Activated T-helper 9 cell treated with anti-CD3 and anti-CD28 coated beads, Interleukin-2, amount 50 U/mL, for 16 hours (primary cell): ENCODE results near the gene MEF2A.
"Not testable (repeated sequence)": the region's sequence is repeated elsewhere in the genome, so short reads cannot be mapped to it uniquely, and the experiment has no call there.

Source experiments
- DNase-seq: peaks from one replicate; pipeline ENCODE4 v3.0.0-alpha.2; 2020; ENCODE audit warnings: low read depth

Gene MEF2A

DNA sequence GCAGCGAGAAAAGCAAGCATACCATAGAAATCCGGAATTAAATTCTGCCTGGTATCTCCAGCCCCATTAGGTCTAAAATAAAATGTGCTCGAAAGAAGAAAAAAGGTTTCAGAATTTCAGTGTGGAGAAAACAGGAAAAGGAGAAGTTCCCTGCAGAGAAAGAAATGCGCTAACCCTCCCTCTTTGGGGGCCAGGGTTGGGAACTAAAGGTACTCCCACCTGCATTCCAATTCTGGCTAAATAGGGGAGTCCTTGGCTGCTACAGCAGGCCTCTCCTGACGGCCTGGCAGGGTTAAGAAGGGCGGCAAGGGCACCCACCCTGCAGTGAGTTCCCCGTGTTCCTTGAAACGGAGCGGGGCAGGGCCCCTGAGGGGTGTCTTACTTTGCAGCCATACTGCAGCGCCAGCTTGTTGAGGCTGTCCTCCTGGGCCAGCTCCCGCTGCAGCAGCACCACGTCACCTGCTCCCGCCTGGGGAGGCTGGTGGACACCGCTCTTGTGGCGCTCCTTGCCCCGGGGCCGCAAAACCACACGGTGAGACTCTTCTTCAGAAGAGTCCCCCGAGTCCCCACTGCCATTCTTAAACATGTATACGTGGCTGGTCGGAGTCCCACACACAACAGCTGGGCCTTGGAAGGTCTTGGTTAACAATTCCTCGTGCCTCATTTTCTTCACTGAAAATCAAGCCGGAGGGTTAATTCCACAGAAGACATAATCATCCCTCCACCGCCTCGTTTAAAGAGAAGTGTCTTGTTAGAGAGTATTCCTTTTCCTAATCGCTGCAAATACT, 165.7 kb downstream of the MEF2A start:
- DNase-seq: no peak

DNA sequence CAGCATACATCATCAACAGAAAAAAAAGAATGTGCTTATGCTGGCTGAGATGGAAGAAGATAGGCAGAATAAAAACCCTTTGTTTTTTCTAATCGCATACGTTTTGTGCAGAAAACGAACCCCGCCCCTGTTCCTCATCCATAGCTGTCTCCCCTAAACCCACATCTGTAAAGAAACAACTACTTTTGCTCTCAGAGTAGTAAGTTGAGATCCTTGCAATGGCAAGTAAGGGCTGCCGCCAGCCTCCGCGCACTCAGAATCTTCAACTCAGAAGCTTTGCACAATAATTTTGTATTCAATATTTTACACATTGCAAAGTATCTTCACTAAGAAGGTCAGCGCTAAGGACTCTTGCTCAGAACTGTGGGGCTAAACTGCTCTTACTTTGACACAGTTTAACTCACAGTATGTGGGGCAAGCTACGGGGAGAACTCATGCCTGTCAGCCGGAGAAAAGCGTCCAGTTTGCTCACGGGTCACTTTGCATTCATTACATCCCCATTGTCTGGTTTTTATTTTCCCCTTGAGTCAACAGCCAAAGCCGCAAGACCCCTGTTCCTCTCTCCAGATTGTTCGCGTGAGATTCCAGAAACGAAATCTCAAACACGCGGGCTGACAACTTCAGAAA, 166.5 kb downstream of the MEF2A start:
- DNase-seq: no peak

DNA sequence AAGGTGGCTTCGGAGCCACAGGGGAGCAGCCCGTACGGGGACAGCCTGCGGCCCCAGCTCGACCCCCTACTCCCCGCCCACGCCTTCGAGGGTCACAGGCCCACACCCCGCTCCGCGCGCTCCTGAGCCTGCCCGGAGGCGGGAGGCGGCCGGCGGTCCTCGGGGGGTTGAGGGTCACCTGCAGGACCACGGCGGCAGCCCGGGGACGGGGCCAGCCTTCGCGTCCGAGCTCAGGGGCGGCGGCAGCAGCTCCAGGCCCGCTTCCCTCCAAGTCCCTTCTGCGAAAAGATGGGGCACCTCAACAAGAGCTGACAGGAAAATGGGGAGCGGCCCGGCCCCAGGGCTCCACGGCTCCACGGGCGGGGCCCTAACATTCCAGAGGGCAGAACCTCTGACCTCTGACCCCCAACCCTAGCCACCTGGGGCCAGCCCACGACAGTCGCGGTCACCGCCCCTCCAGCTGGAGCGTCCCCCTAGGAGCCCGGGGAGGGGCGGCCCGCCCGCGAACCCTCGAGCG, 167.0 kb downstream of the MEF2A start:
- peak; percentile 7 for DNase-seq

DNA sequence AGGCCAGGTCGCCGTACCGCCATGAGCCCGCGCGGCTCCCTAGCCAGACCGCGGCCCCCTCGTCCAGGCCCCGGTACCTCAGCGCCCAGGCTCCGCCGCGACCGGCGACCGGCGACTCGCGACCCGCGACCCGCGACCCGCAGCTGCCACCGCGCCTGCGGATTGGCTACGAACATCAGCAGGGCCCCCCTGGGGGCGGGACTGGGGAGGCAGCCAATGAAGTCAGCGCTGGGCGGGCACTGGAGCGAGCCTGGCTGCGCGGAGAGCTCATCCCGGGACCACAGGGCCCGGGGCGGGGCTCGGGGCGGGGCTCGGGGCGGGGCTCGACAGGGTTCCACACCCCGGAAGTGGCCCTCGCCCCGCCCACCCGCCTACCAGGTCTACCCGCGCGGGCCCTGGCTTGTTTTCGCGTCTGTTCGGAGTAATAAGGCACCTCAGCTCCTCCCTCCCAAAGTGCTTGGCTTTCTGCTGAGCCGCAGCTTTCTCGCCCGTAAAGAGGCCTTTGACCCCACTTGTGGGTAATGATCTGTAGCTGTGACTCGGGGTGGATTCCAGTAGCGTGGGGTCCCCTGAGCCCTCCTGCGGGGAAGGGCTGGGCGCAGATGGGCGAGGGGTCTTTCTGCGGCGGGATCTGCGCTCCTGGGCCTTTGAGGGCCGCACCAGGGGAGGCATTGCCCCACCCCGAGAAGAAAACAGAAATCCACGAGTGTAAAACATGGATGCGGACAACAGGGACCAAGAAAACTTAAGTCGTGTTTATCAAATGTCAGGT, 167.7 kb downstream of the MEF2A start, which contains the start of gene LYSMD4:
Gene LYSMD4, minus strand, starts transcription at position 170 of the 772 bp plus-strand sequence. CDS start 1,438 bp downstream, outside the sequence.
- DNase-seq: peak; percentile 99

DNA sequence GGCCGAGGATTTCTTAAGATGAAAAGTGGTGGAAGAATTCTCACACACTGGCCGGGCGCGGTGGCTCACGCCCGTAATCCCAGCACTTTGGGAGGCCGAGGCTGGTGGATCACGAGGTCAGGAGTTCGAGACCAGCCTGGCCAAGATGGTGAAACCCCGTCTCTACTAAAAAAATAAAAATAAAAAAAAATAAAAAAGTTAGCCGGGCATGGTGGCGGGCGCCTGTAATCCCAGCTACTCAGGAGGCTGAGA, 168.2 kb downstream of the MEF2A start:
- DNase-seq: not testable (repeated sequence)

DNA sequence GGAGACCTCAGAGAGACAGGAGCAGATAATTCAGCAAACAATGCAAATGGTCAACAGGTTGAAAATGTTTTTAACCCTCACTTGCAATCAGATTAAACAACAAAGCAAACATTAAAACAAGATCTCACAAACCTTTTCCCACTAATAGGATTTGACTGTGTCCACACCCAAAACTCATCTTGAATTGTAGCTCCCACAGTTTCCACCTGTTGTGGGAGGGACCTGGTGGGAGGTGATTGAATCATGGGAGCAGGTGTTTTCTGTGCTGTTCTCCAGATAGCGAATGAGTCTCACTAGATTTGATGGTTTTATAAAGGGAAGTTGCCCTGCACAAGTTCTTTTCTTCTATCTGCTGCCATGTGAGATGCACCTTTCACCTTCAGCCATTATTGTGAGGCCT, 168.8 kb downstream of the MEF2A start:
- DNase-seq: no peak

DNA sequence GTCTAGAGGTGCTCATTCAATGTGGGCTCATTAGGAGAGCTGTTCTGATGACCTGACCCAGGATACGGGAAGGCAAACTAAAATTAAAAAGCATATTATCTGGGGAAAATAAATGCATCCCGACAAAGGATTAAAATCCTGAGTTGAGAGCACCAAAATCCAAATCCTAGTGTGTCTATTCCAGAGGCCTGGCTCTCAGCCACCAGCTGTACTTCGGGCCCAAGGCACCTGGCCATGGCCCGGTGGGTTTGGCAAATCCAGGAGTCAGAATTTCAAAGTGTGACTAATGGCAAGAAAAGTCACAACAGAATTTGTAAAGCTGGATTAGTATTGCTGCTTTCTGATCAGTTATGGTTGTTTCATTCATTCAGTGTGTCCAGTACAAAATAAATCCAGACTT, 170.1 kb downstream of the MEF2A start:
- no peak for DNase-seq

DNA sequence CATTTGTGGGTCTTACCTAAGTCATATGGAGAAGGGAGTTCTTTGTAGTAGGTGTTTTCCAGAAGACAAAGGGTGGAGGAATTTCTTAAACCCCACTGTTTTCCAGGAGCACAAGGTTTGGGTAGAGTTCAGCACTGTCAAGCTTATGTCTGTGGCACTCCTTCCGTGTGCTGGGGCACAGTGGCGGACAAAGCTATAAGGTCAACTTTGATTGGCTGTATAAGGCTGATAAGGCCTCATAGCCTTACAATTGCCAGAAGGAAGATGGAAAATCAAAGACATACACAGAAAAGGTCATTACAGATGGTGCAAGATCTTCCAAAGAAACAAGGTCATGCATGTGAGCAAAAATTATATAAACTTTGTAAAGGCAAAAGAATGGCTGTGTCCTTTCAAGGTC, 170.9 kb downstream of the MEF2A start:
- DNase-seq: no peak

DNA sequence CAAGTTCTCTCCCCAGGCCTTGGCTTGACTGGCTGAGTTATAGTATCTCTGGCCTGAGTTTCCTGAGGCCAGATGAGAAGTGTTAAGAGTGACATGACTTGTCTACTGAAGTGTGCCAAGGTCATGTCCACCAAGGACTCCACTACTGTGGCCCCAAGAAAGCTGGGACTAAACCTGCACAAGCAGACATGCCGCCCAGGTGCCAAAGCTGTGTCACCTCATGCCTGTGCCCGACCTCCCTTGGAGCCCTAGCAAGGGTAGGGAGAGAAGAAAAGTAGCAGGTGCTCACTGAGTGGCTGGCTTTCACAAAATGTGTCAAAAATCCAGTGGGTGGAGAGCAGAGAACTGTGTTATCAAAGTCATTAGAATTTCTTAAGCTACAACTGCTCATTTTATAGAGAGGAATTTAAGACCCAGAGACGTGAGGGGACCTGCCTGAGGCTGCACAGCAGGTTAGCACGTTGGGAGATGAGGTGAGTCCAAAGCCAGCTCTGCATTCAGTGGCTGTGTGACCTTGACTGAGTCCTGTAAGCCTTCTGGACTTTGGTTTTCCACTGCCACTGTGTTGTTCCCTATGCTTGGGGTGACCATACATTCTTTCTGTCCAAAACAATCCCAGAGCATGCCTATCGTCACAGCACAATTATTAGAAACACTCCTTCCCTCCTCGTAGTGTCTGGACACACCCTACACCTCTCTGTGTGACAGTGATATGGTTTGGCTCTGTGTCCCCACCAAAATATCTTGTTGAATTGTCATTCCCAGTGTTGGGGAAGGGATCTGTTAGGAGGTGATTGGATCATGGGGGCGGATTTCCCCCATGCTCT, 172.4 kb downstream of the MEF2A start:
- no peak for DNase-seq

DNA sequence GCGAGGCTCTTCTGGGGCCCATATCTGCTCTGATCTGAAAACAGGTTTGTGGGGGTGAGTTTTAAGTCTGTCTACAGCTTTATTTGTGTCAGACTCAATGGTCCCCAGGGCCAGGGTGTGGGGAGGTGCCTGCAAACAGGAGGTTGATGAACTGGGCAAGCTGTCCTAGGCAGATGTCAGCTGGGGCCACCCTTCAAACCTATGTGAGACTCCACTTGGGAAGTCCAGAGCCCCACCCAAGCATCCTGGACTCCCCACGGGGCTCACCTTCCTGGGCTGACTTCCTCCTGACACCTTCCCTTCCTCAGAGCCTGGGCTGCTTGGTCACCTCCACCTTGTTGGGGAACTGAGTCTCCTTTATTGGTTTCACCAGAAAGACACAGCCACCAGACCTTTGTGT, 176.1 kb downstream of the MEF2A start:
- DNase-seq: no peak

DNA sequence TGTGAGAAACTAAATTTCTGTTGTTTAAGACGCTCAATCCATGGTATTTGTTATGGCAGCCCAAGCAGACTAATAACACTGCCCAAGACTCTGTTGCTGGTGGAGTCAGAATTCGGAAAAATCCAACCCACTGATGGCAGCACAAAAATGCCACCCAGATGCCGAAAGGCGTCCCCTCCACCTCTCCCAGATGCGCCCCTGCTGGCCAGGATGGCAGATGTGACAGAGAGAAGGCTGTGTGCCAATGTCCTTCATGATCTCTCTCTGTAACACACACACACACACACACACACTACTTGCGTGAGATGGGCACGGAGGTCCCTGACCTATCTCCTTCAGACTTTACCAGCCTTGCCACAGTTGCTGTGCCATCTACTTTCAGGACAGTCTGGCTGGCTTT, 178.4 kb downstream of the MEF2A start:
- DNase-seq: no peak

DNA sequence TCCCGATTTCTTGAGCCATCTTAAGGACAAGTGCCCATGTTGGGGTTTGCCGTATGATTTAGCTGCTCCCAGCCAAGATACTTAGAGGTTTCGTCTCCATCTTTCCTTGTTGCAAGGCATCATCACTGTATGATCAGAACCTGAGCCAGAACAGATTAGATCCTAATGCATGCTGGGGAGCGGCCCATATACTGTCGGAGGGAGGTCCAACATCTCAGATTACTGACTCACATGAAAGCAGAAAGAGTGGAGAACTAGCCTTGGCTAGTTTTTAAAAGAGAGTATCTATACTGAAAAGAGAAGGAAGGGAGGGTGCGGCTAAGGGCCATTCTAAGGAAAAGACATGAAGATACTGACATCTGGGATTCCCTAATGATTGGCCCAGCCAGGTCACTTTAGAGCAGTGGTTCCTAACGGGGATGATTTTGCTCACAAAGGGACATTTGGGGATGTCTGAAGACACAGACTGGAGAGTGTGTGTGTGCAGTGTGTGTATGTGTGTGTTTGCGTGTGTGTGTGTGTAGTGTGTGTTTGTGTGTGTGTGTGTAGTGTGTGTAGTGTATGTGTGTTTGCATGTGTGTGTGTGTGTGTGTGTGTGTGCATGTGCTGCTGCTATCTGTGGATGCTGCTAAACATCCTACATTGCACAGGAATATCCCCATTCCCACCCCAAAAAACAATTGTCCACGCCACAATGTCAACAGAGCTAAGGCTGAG, 179.7 kb downstream of the MEF2A start:
- DNase-seq: no peak

DNA sequence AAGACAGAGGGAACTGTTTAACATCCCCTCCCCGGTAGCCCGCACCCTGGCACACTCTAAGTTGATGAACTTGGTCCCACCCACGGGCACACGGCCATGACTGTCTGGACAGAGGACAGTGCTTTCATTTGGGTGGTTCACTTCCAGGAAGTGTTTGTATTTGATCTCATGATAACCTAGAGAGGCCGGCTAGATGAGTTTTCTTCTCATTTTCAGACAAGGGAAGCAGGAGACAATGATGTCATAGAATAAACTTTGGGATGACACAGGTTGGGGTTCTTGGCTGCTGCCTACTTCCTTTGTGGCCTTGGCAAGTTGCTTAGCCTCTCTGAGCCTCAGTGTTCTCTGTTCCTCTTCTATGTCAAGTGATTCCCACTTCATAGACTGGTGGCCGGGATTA, 183.6 kb downstream of the MEF2A start:
- DNase-seq: no peak

DNA sequence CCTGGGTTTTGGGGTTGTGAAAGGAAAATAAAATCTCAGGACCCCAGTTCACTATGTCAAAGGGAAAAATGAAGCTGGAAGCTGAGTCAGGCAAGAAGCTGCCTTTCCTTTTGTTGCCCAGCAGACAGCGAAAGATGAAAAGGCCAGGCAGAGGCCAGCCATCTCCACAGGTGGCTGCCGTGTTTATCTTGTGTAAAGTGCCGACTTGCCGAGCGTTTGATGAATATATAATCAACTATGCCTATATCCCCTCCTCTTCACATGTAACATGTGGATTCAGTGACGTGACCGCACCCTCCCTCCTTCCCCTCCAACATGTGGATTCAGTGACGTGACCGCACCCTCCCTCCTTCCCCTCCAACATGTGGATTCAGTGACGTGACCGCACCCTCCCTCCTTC, 184.5 kb downstream of the MEF2A start:
- DNase-seq: not testable (repeated sequence)

DNA sequence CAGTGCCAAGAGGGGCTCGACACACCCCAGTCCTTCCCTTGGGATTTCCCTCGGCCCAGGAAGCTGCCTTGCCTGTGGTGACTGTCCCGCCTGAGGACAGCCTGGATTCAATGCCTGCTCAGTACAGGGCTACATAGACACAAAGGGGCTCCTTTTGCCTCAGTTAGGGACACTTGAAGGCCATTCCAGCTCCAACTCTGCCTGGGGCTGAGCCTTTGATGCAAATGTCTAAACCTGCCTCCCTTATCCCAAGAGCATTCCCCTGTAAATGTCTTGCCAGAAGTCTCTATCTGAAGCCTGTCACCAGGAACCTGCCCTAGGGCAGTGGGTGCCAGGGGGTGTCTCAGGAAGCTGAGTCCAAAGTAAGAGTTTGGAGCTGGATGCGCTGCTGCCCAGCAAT, 186.8 kb downstream of the MEF2A start:
- no peak for DNase-seq

DNA sequence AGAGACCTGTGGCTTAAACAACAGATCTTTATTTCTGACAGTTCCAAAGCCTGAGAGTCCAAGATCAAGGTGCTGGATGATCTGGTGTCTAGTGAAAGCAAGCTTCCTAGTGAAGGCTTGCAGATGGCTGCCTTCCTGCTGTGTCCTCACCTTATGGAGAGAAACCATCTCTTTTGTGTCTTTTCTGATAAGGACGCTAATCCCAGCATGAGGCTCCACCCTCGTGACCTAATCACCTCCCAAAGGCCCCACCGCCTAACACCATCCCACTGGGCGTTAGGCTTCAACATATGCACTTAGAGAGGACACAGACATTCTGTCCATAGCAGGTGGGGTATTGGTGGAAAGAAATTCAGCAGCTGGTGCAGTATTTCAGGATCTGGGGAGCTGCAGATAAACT, 187.3 kb downstream of the MEF2A start:
- no peak for DNase-seq

DNA sequence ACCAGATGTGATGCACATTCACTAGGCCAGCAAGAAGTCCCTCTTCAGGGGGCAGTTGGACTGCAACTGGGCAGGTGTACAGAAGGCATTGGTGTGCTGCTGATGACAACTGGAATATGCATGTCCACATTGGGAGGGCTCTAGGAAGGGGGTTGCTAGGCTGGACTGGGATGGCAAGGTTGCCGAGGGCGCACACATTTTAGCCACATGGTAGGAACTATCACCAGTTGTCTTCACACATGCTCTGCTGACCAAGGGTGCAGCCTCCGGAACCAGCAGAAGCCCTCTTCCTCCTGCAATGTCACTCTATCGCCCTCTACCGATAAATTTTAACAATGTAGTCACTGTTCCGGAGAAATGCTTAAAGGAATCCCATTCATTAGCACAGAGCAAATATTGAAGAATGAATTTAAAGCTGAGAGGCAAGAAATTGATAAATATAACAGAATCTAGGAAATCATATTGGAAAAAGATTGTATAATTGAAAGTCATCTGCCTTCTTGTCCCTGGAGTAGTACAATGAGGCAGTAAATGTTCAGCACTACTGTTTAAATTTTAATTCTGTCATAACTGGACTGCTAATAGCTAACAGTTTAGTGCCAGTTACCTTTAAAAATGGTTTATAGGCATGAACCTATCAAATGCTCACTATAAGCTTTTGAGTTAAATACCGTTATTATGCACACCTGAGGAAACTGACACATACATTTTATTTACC, 190.1 kb downstream of the MEF2A start:
- DNase-seq: no peak

DNA sequence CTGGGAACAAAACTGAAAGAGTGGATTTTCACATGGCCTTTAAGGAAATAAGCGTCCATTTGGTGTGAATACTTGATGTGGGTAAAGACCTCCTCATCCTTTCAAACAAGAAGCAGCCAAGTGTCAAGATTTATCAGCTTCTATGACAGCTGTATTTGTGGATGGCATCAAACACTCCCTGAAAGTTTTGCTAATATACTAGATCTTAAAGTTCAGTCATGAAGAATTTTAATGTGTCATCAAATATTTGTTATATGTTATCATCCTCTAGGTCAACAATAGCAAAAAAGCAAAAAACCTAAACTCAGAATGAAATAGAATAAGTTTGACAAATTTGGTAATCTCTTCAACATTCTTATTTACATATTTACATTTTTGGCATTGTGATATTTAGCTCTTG, 196.5 kb downstream of the MEF2A start:
- no peak for DNase-seq

DNA sequence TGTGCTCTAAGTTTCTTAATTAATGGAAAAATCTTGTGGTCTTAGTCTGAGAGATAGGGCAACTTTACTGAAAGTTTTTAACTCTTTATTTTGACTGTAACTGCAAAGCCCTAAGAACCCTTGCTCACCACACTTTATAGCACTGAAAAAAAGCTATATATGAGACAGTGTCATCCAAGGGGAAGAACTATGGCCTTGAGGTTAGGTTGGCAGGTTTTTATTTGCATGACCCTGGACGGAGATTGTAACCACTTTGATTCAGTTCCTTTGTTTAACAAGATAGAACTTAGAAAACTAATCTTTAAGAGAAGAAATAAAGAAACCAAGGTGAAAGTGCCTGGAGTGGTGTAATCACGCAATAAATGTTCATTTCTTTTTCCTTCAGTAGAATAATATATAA, 198.0 kb downstream of the MEF2A start:
- DNase-seq: no peak

DNA sequence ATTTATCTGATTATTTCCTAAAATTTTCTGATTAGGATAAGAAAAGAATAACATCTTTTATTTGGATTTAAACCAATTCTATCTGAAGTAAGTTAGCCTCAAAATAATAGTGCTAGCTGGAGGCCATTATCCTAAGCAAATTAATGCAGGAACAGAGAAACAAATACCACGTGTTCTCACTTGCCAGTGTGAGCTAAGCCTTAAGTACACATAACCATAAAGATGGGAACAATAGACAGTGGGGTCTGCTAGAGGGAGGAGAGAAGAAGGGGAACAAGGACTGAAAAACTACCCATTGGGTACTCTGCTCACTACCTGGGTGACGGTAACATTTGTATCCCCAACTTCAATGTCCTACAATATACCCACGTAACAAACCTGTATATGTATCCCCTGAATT, 198.7 kb downstream of the MEF2A start:
- no peak for DNase-seq
